ENCODE results near the gene TPPP2.
"Not testable (repeated sequence)": the region's sequence is repeated elsewhere in the genome, so short reads cannot be mapped to it uniquely, and the experiment has no call there.

The TPPP2 gene

GRCh38 chr14:21039585-21040369, 9.8 kb downstream of the TPPP2 start:
- no peak for DNase-seq

- DNase-seq, result no peak
Measured at GRCh38 chr14:21040370-21040925, 10.4 kb downstream of the TPPP2 start.

DNA sequence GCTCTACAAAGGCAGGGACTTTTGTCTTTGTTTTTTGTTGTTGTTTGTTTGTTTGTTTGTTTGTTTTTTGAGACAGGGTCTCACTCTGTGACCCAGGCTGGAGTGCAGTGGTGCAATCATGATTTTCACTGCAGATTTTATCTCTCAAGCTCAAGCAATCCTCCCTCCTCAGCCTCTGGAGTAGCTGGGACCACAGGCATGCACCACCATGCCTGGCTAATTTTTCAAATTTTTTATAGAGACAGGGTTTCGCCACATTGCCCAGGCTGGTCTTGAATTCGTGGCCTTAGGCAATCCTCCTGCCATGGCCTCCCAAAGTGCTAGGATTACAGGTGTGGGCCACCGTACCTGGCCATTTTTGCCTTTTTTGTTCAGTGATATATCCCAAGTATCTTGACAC, 10.9 kb downstream of the TPPP2 start:
- not testable (repeated sequence) for DNase-seq

DNA sequence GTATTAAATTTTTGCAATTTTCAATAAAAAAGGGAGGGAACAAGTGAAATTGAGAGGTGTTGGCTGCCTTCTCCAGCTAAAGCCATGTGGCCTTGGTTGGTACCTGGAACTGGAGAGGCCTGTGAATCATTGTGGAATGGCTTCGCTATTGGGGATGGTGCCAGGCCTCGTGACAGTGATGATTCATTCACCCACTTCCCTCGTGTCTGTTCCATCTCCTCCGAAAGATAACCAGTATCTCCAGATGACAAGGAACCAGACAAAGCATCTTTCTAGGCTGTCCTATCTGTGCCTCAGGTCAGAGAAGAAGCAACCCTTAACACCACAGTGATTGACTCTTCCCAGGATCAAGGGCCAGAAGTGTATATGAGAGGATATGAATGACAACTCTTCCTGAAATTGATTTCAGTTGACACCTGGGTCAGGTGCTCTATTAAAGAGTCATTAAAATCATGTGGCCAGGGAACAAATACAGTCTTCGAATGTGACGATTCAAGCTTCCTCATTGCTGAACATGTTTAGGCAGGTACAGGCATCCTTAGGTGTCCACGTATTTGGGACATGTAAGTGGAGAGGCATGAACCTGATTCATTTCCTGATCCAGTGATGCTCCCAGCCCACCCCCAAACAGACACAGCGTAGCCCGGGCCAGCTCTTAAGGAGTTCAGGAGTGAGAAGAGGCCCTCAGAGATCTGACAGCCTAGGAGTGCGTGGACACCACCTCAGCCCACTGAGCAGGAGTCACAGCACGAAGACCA, 11.8 kb downstream of the TPPP2 start, which contains the start of gene RNASE7:
Gene RNASE7 (plus strand): TSS at position 687 of the 758 bp plus-strand sequence. CDS start 631 bp downstream, outside the sequence.
- DNase-seq, result no peak

- DNase-seq, result no peak
Measured at GRCh38 chr14:21042918-21043317, 12.9 kb downstream of the TPPP2 start.

DNA sequence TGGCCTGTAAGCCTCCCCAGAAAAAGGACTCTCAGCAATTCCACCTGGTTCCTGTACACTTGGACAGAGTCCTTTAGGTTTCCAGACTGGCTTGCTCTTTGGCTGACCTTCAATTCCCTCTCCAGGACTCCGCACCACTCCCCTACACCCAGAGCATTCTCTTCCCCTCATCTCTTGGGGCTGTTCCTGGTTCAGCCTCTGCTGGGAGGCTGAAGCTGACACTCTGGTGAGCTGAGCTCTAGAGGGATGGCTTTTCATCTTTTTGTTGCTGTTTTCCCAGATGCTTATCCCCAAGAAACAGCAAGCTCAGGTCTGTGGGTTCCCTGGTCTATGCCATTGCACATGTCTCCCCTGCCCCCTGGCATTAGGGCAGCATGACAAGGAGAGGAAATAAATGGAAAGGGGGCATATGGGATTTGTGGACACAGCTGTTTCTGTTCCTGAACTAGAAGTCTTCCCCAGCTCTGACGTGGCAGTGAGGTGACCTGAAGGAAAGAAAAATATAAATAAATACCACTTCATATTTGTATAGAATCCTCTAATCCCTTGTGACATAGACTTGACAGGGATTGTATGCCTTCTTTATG, 13.5 kb downstream of the TPPP2 start:
- DNase-seq, result no peak

- no peak for DNase-seq
Measured at GRCh38 chr14:21043974-21044618, 14.1 kb downstream of the TPPP2 start.

GRCh38 chr14:21047378-21047781, 17.4 kb downstream of the TPPP2 start:
- DNase-seq, result no peak

- no peak for DNase-seq
Measured at GRCh38 chr14:21048638-21049037, 18.6 kb downstream of the TPPP2 start.

- no peak for DNase-seq
Measured at GRCh38 chr14:21049271-21049673, 19.3 kb downstream of the TPPP2 start.

- DNase-seq, result no peak
Measured at GRCh38 chr14:21050597-21050996, 20.6 kb downstream of the TPPP2 start.

GRCh38 chr14:21053184-21054122, 23.4 kb downstream of the TPPP2 start:
- no peak for DNase-seq

- DNase-seq, result no peak
Measured at GRCh38 chr14:21054123-21054767, 24.2 kb downstream of the TPPP2 start.

GRCh38 chr14:21054768-21055145, 24.7 kb downstream of the TPPP2 start:
- DNase-seq, result no peak

DNA sequence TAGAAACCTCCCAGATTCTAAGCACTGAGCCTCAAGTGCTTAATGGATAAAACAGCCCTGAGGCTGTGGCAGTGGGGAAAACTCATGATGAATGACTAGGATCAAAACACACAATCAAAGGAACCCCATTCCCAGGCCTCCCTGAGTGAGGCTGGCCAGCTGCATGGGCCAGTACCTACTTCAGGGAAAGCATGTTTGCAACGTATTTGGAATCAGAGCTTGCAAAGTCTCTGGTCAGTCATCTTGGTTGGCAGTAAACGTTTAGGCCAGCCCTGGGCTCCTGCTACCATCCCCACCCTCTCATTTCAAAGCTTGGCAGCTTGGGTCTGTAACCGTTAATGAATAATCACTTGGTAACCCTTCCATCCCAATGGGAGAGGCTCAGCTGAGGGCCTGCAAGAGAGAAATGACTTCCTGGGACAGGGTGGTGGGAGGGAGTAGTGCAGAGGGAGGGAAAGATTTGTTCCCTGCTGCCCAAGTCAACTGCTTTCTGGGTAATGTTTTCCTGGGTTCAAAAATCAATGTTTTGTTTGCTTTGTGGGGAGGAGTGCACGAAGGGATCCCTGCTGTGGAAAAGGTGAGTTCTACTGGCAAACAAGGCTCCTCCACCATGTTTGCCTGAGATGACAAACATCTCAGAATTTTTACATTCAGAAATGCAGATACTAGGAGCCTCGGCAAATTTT, 25.6 kb downstream of the TPPP2 start:
- no peak for DNase-seq

- no peak for DNase-seq
Measured at GRCh38 chr14:21056520-21057163, 26.6 kb downstream of the TPPP2 start.

GRCh38 chr14:21057803-21058675, 28.0 kb downstream of the TPPP2 start, which contains the start of gene RNASE8:
Gene RNASE8, plus strand, starts transcription at chr14:21057822. Its CDS starts 71 bp downstream, at chr14:21057893.
- DNase-seq, result no peak

GRCh38 chr14:21058903-21059302, 28.9 kb downstream of the TPPP2 start:
- no peak for DNase-seq
